GM12891 (cell line): Measurements from ENCODE around the gene LHFPL3.

Source experiments
- PAX5 ChIP-seq: IDR thresholded peaks from 2 replicates; pipeline ENCODE4 v1.6.1; 2011; ENCODE audit warnings: low read length, moderate library complexity, mild to moderate bottlenecking; ENCODE audit not compliant: insufficient read depth, severe bottlenecking
- POLR2A ChIP-seq: IDR thresholded peaks from 2 replicates; pipeline ENCODE4 v1.6.1; 2011; ENCODE audit warnings: low read depth, low read length, control low read depth
- POLR2AphosphoS5 ChIP-seq: IDR thresholded peaks from 2 replicates; pipeline ENCODE4 v1.6.1; 2011; ENCODE audit warnings: low read depth, low read length, control low read depth
- POU2F2 ChIP-seq: IDR thresholded peaks from 2 replicates; pipeline ENCODE4 v1.6.1; 2011; ENCODE audit warnings: low read depth, mild to moderate bottlenecking, control low read depth, low read length, moderate library complexity
- SPI1 ChIP-seq: IDR thresholded peaks from 2 replicates; pipeline ENCODE4 v1.6.1; 2011; ENCODE audit warnings: low read depth, low read length, control low read depth
- TAF1 ChIP-seq: IDR thresholded peaks from 2 replicates; pipeline ENCODE4 v1.6.1; 2011; ENCODE audit warnings: low read depth, low read length, control low read depth

GRCh38 chr7:104550362-104550761, 222.0 kb downstream of the LHFPL3 start:
- TF ChIP-seq POLR2AphosphoS5, result no peak
- TF ChIP-seq POLR2A, result no peak
- no peak for TF ChIP-seq TAF1
- TF ChIP-seq SPI1, result no peak
- no peak for TF ChIP-seq POU2F2
- TF ChIP-seq PAX5, result no peak
